Pancreas (tissue), 10 donors: ENCODE data around the gene TANGO2. TPM values are rescaled to one million over a fixed set of nuclear protein-coding genes. Genes with fewer than 3 reads are reported as not detected.

Experiments used
- ATAC-seq, 4 donors: fragments of 200-7000 bp; cut with Tn5 transposase; one replicate each; pipeline versions ENCODE4 v1.8.0 to v1.9.1; 2020; ENCODE audit warnings: mild to moderate bottlenecking in 4 of 4, moderate library complexity in 4 of 4
- DNase-seq, 6 donors: peaks; one replicate each; pipeline ENCODE4 v3.0.0-alpha.2; 2020
- FAIRE-seq: peaks from 2 replicates; lab custom pipeline; 2012; peaks lifted over from hg19 to GRCh38; lab: Jason Lieb, UNC
- H3K27ac ChIP-seq, 4 donors: fragments of 200-600 bp; sonication (generic); 1 replicate in 3 of 4; 2 replicates in 1 of 4; pipeline versions ENCODE4 v1.5.0 to v1.8.0; 2020
- H3K27me3 ChIP-seq, 4 donors: fragments of 200-600 bp; one replicate each; pipeline ENCODE4 v1.8.0; 2021
- H3K36me3 ChIP-seq, 3 donors: fragments of 200-600 bp; sonication (generic) in 1 of 3; one replicate each; pipeline versions ENCODE4 v1.5.0 to v1.8.0; 2020 to 2021
- H3K4me1 ChIP-seq, 3 donors: fragments of 200-600 bp; one replicate each; pipeline ENCODE4 v1.8.0; 2021
- H3K4me3 ChIP-seq, 4 donors: fragments of 200-600 bp; sonication (generic) in 2 of 4; one replicate each; pipeline versions ENCODE4 v1.5.0 to v1.8.0; 2020 to 2021
- H3K9me3 ChIP-seq, 4 donors: fragments of 200-600 bp; one replicate each; pipeline ENCODE4 v1.8.0; 2021
- WGBS, 2 donors: extraction: QIAGEN DNeasy Blood & Tissue Kit; methylation state at CpG; one replicate each; pipeline ENCODE4 v1.1.7; 2013; 5-methylcytosine and 5-hydroxymethylcytosine counted together
- intact Hi-C, 3 donors: fragments of 100-400 bp; cut with DNase I; formaldehyde crosslinking; loops; one replicate each; pipeline versions ENCODE4 v1.11.1 to v1.14.2; 2022
- polyA plus RNA-seq, 2 donors: library from polyadenylated mRNA; stranded (reverse); fragments of 200-250 nt; gene quantifications; one replicate each; pipeline ENCODE4 v1.2.3, GENCODE V29; 2013
- total RNA-seq, 6 donors: library from RNA; stranded (reverse); fragmentation: NEBNext Ultra II Directional in 4 of 6; extraction: Animal tissue kit (Norgen Biotek cat#: 25700) in 4 of 6; gene quantifications; one replicate each; pipeline versions ENCODE4 v1.2.1 to v1.2.4, GENCODE V29; 2021 to 2023
- TF ChIP-seq, protein P1 (sequence below), 4 donors: fragments of 200-600 bp; sonication (generic) in 3 of 4; IDR thresholded peaks; one replicate each; pipeline versions ENCODE4 v1.5.0 to v1.8.0; 2021; ENCODE audit warnings: antibody characterized with exemption in 4 of 4
- donor health status: healthy with polysubstance abuse.
- donor health status: DM: no; HTN: no; CAD: no; lungs with moderate emphysema.
- donor health status: DM: no; HTN: no; CAD: no.
- donor health status: control.
- donor health status: control.
- donor health status: Bipolar disorder and iron deficiency.
- donor health status: DM: yes; HTN: yes; CAD: no.
- donor health status: DM: no; HTN: no; CAD: no.
- donor health status: DM: no; HTN: no; CAD: no.
- donor health status: DM: yes; HTN: yes; CAD: no.

TANGO2 gene
- total and polyA plus RNA-seq, 8 donors, result 4.0 to 20.4 (median 11.5) TPM

DNA sequence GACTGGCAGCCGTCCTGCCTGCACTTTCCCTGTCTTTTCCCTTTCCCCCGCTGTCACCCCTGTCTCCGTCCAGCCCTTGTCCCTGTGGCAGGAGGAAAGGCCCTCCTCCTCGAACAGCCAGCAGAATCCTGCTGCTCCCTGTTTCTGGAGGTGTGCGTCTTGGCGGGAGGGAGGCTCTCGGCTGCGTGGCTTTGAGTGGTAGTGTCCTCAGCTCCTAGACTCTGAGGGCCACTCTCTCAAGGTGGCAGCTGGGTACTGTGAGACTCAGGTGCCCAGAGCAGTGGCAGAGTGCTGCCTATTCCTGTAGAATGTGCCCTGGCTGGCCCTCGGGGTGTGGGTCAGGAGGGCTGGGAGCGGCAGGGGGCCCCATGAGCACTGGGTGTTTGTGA, 85.9 kb downstream of the TANGO2 start:
- WGBS, 2 donors, result 93 to 94% methylated on average over 10 of the region's 10 CpGs
- H3K4me3 ChIP-seq, result no peak overlapping the region
- peaks cover 0 to 56% (median 40%) of the 10 kb centered on the region in 3 donors for H3K36me3 ChIP-seq
- peak in 2 of 6 donors; percentile 21 to 56 for DNase-seq
- TF ChIP-seq, protein P1, sequence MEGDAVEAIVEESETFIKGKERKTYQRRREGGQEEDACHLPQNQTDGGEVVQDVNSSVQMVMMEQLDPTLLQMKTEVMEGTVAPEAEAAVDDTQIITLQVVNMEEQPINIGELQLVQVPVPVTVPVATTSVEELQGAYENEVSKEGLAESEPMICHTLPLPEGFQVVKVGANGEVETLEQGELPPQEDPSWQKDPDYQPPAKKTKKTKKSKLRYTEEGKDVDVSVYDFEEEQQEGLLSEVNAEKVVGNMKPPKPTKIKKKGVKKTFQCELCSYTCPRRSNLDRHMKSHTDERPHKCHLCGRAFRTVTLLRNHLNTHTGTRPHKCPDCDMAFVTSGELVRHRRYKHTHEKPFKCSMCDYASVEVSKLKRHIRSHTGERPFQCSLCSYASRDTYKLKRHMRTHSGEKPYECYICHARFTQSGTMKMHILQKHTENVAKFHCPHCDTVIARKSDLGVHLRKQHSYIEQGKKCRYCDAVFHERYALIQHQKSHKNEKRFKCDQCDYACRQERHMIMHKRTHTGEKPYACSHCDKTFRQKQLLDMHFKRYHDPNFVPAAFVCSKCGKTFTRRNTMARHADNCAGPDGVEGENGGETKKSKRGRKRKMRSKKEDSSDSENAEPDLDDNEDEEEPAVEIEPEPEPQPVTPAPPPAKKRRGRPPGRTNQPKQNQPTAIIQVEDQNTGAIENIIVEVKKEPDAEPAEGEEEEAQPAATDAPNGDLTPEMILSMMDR (IDR thresholded peaks at IDR 0.05), result no peak
- H3K27me3 ChIP-seq, result no peaks in the 10 kb centered on the region
- no peak for ATAC-seq
- no peak for FAIRE-seq
- intact Hi-C loops, result no loop called here
- peaks cover 0 to 5% (median 1%) of the 10 kb centered on the region in 3 donors for H3K4me1 ChIP-seq
- H3K27ac ChIP-seq, result no peak overlapping the region
- H3K9me3 ChIP-seq, result no peaks in the 10 kb centered on the region

DNA sequence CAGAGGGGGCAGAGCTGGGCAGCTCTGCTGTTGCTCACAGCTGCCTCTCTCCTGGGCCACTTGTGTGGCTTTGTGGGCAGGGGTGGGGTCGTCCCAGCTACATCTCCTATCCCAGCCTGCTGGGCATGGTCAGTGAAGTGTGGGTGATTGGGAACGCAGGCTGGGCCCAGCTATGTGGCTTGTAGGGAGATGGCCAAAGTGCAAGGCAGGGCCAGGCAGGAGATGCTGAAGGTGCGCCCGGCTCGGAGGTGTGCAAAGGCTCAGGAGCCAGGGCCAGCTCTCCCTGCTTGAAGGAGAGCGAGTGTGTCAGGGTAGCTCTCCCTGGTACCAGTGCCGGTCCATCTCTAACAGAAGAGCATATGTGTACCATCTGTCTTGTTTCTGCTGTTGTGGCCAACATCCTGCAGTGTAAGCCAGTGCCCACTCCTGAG, 86.6 kb downstream of the TANGO2 start:
- peak in 2 of 6 donors; percentile 20 to 38 for DNase-seq
- TF ChIP-seq, protein P1 (IDR thresholded peaks at IDR 0.05), result no peak
- H3K36me3 ChIP-seq, result peaks cover 0 to 56% (median 40%) of the 10 kb centered on the region in 3 donors

DNA sequence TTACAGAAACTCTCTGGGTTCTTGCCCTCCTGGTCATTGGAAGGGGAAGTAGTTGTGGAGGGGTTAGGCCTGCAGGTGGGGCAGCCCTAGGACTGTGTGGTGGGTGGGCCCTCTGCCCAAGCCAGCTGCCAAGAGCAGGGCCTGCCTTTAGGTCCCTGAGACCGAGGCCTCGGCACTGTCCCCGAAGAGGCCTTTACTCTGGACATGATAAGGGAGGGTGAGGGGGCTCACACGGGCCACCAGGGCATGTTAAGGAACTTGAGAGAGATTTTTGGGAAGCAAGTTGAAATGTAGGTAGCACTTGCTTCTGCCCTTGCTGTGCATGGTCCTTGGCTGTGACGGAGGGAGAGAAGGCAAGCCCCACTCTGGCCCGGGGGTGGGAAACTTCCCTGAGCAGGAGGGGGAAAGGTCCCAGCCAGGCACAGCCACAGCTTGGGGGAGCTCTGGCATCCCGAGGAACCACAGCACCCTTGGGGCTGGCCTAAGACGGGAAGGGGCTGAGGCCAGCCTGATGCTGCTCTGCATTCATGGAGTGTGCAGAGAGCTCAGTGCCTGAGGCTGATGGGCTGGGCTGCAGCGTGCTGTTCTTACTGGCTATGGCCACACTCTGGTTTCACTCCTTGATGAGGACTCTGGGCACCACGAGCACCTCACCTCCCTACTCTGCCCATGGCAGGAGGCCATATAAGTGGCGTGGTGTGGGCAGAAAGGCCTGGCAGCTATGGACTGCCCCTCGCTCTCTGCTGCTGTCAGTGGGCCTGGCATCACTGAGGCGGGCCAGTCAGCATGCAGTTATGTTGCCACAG, 87.2 kb downstream of the TANGO2 start:
- H3K36me3 ChIP-seq, result peaks cover 0 to 56% (median 40%) of the 10 kb centered on the region in 3 donors
- TF ChIP-seq, protein P1 (IDR thresholded peaks at IDR 0.05), result no peak
- FAIRE-seq, result no peak
- no peak overlapping the region for H3K27ac ChIP-seq
- ATAC-seq, result no peak
- peak in 2 of 6 donors; percentile 24 to 53 for DNase-seq
- no peaks in the 10 kb centered on the region for H3K9me3 ChIP-seq
- H3K4me1 ChIP-seq, result peaks cover 5 to 18% (median 10%) of the 10 kb centered on the region in 3 donors
- no peaks in the 10 kb centered on the region for H3K27me3 ChIP-seq
- no peak overlapping the region for H3K4me3 ChIP-seq
- WGBS, 2 donors, result 83 to 88% methylated on average over 13 of the region's 13 CpGs
- intact Hi-C loops, result no loop called here

More for the DNA sequence above, 86.6 kb downstream of the TANGO2 start:
- H3K4me3 ChIP-seq, result no peak overlapping the region
- H3K4me1 ChIP-seq, result peaks cover 4 to 11% (median 8%) of the 10 kb centered on the region in 3 donors
- no peaks in the 10 kb centered on the region for H3K27me3 ChIP-seq
- FAIRE-seq (no peak), ATAC-seq (no peak)
- no peaks in the 10 kb centered on the region for H3K9me3 ChIP-seq
- intact Hi-C loops, result no loop called here
- no peak overlapping the region for H3K27ac ChIP-seq
- 89 to 95% methylated on average over 7 of the region's 7 CpGs for WGBS, 2 donors

DNA sequence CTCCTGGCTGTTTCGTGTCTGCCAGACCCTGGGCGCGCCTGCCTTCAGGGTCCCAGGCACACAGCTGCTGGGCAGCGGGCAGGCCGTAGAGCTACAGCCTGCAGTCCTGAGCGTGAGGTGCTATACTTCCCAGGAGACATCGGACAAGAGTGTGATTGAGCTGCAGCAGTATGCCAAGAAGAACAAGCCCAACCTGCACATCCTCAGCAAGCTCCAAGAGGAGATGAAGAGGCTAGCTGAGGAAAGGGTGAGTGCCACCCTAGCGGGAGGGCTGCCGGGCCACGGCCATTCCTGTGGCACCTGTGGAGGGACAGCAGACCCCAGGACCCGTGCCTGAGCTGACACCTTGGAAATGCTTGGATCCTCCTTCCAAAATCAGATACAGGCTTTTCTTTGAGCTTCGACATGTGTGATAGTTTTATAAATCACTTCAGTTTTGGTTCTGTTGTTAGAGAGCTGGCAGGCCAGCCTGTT, 87.9 kb downstream of the TANGO2 start:
- Histone ChIP-seq H3K4me3 (no peak overlapping the region), H3K27me3 (no peaks in the 10 kb centered on the region), H3K27ac (no peak overlapping the region), H3K4me1 (peaks cover 5 to 20% (median 10%) of the 10 kb centered on the region in 3 donors), H3K36me3 (peaks cover 0 to 56% (median 40%) of the 10 kb centered on the region in 3 donors), H3K9me3 (no peaks in the 10 kb centered on the region)
- TF ChIP-seq, protein P1 (IDR thresholded peaks at IDR 0.05), result no peak
- no peak for ATAC-seq
- 90 to 91% methylated on average over 12 of the region's 12 CpGs for WGBS, 2 donors
- intact Hi-C loops, result no loop called here
- no peak for FAIRE-seq
- DNase-seq, result peak in 1 of 6 donors; percentile 31
